Testis (tissue), 2 donors: Measurements from ENCODE around the gene MAP3K1.

Experiments
- POLR2A ChIP-seq: fragments of 450-650 bp; IDR thresholded peaks from one replicate; pipeline ENCODE4 v1.6.1; 2017; ENCODE audit warnings: antibody characterized with exemption, mild to moderate bottlenecking, moderate library complexity
- TF ChIP-seq, protein P1 (sequence below), 3 experiments: fragments of 450-650 bp in 2 of 3; fragments of 200-600 bp in 1 of 3; sonication (generic) in 1 of 3; IDR thresholded peaks; one replicate each; pipeline ENCODE4 v1.5.1; 2016 to 2019; ENCODE audit warnings: antibody characterized with exemption in 3 of 3, mild to moderate bottlenecking in 2 of 3, moderate library complexity in 1 of 3

DNA sequence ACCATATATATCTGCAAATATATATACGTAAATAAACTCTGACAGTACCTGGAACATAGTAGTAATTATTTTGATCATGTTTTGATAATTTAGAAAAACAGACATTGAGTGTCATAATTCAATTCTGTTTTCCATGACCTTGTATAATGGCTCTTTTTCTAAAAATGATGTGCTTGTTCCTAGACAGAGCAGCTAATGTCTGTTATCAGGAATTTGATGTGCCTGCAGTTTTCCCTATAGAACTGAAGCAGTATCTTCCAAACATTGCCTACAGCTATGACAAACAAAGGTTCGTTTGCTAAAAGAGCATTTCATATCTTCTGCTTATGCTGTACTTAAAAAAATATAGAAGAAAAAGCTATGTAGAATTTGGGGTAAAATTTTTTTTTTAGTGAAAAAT is 99.3 kb downstream of the MAP3K1 start:
- no peak for TF ChIP-seq POLR2A
- TF ChIP-seq, protein P1, sequence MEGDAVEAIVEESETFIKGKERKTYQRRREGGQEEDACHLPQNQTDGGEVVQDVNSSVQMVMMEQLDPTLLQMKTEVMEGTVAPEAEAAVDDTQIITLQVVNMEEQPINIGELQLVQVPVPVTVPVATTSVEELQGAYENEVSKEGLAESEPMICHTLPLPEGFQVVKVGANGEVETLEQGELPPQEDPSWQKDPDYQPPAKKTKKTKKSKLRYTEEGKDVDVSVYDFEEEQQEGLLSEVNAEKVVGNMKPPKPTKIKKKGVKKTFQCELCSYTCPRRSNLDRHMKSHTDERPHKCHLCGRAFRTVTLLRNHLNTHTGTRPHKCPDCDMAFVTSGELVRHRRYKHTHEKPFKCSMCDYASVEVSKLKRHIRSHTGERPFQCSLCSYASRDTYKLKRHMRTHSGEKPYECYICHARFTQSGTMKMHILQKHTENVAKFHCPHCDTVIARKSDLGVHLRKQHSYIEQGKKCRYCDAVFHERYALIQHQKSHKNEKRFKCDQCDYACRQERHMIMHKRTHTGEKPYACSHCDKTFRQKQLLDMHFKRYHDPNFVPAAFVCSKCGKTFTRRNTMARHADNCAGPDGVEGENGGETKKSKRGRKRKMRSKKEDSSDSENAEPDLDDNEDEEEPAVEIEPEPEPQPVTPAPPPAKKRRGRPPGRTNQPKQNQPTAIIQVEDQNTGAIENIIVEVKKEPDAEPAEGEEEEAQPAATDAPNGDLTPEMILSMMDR (IDR thresholded peaks at IDR 0.05), result no peak
